ENCODE data around the gene ACIN1. TPM values are rescaled to one million over a fixed set of nuclear protein-coding genes. Genes with fewer than 3 reads are reported as not detected.

ACIN1 gene
- total and polyA plus RNA-seq, 9 of the 15 experiments (the other 6 are each of a cell fraction or from before 2014, with no cell fraction given): 5.0 to 196 (median 129) TPM

- TF ChIP-seq TBP (optimal IDR thresholded peaks at IDR 0.05; ENCODE audit: low read depth, low read length) (peak; percentile 89), MAFF (IDR thresholded peaks at IDR 0.05; ENCODE audit: low read length) (peak; percentile 79), POLR2AphosphoS5 (IDR thresholded peaks at IDR 0.05; ENCODE audit: control insufficient read depth, insufficient read depth, low read depth, low read length) (peak; percentile 77; the same call in 1 of the 2 replicates), ELF1 (tag; IDR thresholded peaks at IDR 0.05) (peak; percentile 90), ATF1 (CRISPR knock-in tag; IDR thresholded peaks at IDR 0.05) (no peak), ATF1 (tag; IDR thresholded peaks at IDR 0.05) (peak; percentile 97), RBM22 (IDR thresholded peaks at IDR 0.05; ENCODE audit: low read depth, low read length, poor library complexity, severe bottlenecking) (no peak), REST (IDR thresholded peaks at IDR 0.05; ENCODE audit: borderline replicate concordance) (no peak), REST (CRISPR knock-in tag; IDR thresholded peaks at IDR 0.05; ENCODE audit: low read depth) (0 out of 2 replicates have a peak, but pooled peaks have one; percentile 59), HDGF (IDR thresholded peaks at IDR 0.05) (no peak), NFE2 (IDR thresholded peaks at IDR 0.05; ENCODE audit: low read depth) (peak; percentile 93), NFIC (IDR thresholded peaks at IDR 0.05) (0 out of 2 replicates have a peak, but pooled peaks have one; percentile 12), ZNF561 (CRISPR knock-in tag; conservative IDR thresholded peaks at IDR 0.05) (no peak), ZBTB8A (IDR thresholded peaks at IDR 0.05; ENCODE audit: partially characterized antibody) (no peak), SIX5 (IDR thresholded peaks at IDR 0.05; ENCODE audit: borderline replicate concordance in 1 of 2, insufficient read depth in 1 of 2, low read depth in 1 of 2, low read length in 2 of 2) (peak; percentile 67 to 76)
- TF ChIP-seq, protein P1, sequence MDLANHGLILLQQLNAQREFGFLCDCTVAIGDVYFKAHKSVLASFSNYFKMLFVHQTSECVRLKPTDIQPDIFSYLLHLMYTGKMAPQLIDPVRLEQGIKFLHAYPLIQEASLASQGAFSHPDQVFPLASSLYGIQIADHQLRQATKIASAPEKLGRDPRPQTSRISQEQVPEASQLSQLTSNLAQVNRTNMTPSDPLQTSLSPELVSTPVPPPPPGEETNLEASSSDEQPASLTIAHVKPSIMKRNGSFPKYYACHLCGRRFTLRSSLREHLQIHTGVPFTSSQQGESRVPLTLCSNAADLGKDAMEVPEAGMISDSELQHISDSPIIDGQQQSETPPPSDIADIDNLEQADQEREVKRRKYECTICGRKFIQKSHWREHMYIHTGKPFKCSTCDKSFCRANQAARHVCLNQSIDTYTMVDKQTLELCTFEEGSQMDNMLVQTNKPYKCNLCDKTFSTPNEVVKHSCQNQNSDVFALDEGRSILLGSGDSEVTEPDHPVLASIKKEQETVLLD (IDR thresholded peaks at IDR 0.05): peak; percentile 95
- TF ChIP-seq, protein P2, sequence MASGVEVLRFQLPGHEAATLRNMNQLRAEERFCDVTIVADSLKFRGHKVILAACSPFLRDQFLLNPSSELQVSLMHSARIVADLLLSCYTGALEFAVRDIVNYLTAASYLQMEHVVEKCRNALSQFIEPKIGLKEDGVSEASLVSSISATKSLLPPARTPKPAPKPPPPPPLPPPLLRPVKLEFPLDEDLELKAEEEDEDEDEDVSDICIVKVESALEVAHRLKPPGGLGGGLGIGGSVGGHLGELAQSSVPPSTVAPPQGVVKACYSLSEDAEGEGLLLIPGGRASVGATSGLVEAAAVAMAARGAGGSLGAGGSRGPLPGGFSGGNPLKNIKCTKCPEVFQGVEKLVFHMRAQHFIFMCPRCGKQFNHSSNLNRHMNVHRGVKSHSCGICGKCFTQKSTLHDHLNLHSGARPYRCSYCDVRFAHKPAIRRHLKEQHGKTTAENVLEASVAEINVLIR (CRISPR knock-in tag; IDR thresholded peaks at IDR 0.05): peak; percentile 48; the same call in 1 of the 2 replicates
Measured at GRCh38 chr14:23034498-23035302, 60.2 kb downstream of the ACIN1 start, which contains the start of gene PSMB5 (continued).

Measured in K562 (cell line).